HepG2 (cell line): ENCODE data around the gene GPR15. TPM values are rescaled to one million over a fixed set of nuclear protein-coding genes. Genes with fewer than 3 reads are reported as not detected.

Source experiments
- ATAC-seq: fragments of 200-7000 bp; cut with Tn5 transposase; 3 replicates; pipeline ENCODE4 v1.9.1; 2020; ENCODE audit warnings: mild to moderate bottlenecking, moderate library complexity
- BruUV-seq: library from RNA; stranded (reverse); fragments of 400-500 nt; replicated peaks from 2 replicates; lab custom pipeline; 2021; lab: Mats Ljungman, UMichigan
- CTCF ChIA-PET: fragments of 300-600 bp; formaldehyde crosslinking; extraction: SDS; loops from one replicate; lab custom pipeline; 2021; ENCODE audit warnings: low total read pairs, inconsistent platforms, low intra/inter-chr PET ratio; lab: Yijun Ruan, JAX
- POLR2A ChIA-PET: fragments of 350-600 bp; sonication (Branson Sonifier 250); formaldehyde crosslinking; loops from one replicate; lab custom pipeline; 2020; ENCODE audit warnings: antibody characterized with exemption, inconsistent platforms; lab: Yijun Ruan, JAX
- DNase-seq: peaks from one replicate; pipeline ENCODE4 v3.0.0-alpha.2; 2015; ENCODE audit warnings: low spot score
- FAIRE-seq: peaks from 3 replicates; lab custom pipeline; 2011; peaks lifted over from hg19 to GRCh38; lab: Jason Lieb, UNC
- H2AFZ ChIP-seq: one replicate; pipeline ENCODE4 v1.6.1; 2011; ENCODE audit warnings: low read length, inconsistent platforms
- H3K27ac ChIP-seq: fragments of 300-600 bp; 3 replicates; pipeline ENCODE4 v1.8.0; 2011; ENCODE audit warnings: mixed run types, mild to moderate bottlenecking, mixed read lengths, low read length, inconsistent platforms; ENCODE audit not compliant: insufficient read depth; ENCODE audit errors: extremely low read length
- H3K27me3 ChIP-seq, 2 experiments: fragments of 200-600 bp in 1 of 2; 2 replicates in 1 of 2; 3 replicates in 1 of 2; pipeline versions ENCODE4 v1.6.0 to v1.8.0; 2011; ENCODE audit warnings: low read length in 2 of 2, mild to moderate bottlenecking in 2 of 2, moderate library complexity in 2 of 2, inconsistent platforms in 1 of 2; ENCODE audit not compliant: insufficient read depth in 2 of 2, control insufficient read depth in 1 of 2
- H3K36me3 ChIP-seq, 2 experiments: fragments of 200-600 bp in 1 of 2; replicated peaks in 1 of 2; 2 replicates in 1 of 2; 3 replicates in 1 of 2; pipeline versions ENCODE4 v1.5.1 to v1.8.0; 2011; ENCODE audit warnings: low read length in 2 of 2, inconsistent platforms in 1 of 2; ENCODE audit not compliant: insufficient read depth in 2 of 2, control insufficient read depth in 1 of 2
- H3K4me1 ChIP-seq: 2 replicates; pipeline ENCODE4 v1.5.1; 2012; ENCODE audit warnings: low read length, inconsistent platforms; ENCODE audit not compliant: insufficient read depth
- H3K4me2 ChIP-seq: 2 replicates; pipeline ENCODE4 v1.6.0; 2011; ENCODE audit warnings: low read depth, low read length, inconsistent platforms
- H3K4me3 ChIP-seq, 3 experiments: fragments of 200-600 bp in 1 of 3; sonication (generic), shearing (Covaris generic) in 1 of 3; replicated peaks in 1 of 3; 2 replicates each; pipeline ENCODE4 v1.5.1; 2011 to 2016; ENCODE audit warnings: low read length in 3 of 3, inconsistent platforms in 2 of 3, low read depth in 2 of 3, mild to moderate bottlenecking in 2 of 3, control low read depth in 1 of 3, mixed read lengths in 1 of 3; ENCODE audit not compliant: insufficient read depth in 1 of 3
- H3K79me2 ChIP-seq: one replicate; pipeline ENCODE4 v1.6.1; 2011; ENCODE audit warnings: low read length, inconsistent platforms; ENCODE audit not compliant: insufficient read depth
- H3K9ac ChIP-seq: 2 replicates; pipeline ENCODE4 v1.6.0; 2011; ENCODE audit warnings: mild to moderate bottlenecking, low read depth, low read length, inconsistent platforms; ENCODE audit not compliant: insufficient read depth
- H3K9me3 ChIP-seq: 2 replicates; pipeline ENCODE4 v1.5.1; 2012; ENCODE audit warnings: mild to moderate bottlenecking, low read length
- H4K20me1 ChIP-seq: 2 replicates; pipeline ENCODE4 v1.6.0; 2011; ENCODE audit warnings: inconsistent platforms, mild to moderate bottlenecking, low read length, moderate library complexity; ENCODE audit not compliant: insufficient read depth
- TEAD2 ChIP-seq: sonication (generic); formaldehyde crosslinking; IDR thresholded peaks from 2 replicates; pipeline ENCODE4 v1.9.0; 2021; ENCODE audit warnings: missing genetic modification reagents
- ZBTB7B ChIP-seq: sonication (generic); formaldehyde crosslinking; IDR thresholded peaks from 2 replicates; pipeline ENCODE4 v1.4.0; 2020; ENCODE audit warnings: missing genetic modification reagents
- ZC3H4 ChIP-seq: sonication (generic); formaldehyde crosslinking; IDR thresholded peaks from 2 replicates; pipeline ENCODE4 v1.4.0; 2020; ENCODE audit warnings: missing genetic modification reagents, borderline replicate concordance
- WGBS: methylation state at CpG from one replicate; pipeline ENCODE4 v1.1.6; 2017; ENCODE audit warnings: low lambda C conversion rate; 5-methylcytosine and 5-hydroxymethylcytosine counted together
- in situ Hi-C: cut with HindIII; loops from 2 replicates; pipeline ENCODE4 v1.10.0; 2017; ENCODE audit warnings: low pct_unique_long_range_greater_than_20kb; ENCODE audit not compliant: extremely low pct_ligation_motif_present
- intact Hi-C: fragments of 100-400 bp; cut with micrococcal nuclease; formaldehyde crosslinking; loops from one replicate; pipeline ENCODE4 v1.10.0; 2022; ENCODE audit not compliant: unreplicated experiment
- polyA plus RNA-seq, 8 experiments: library from polyadenylated mRNA; depleted of rRNA in 3 of 8; stranded (reverse) in 7 of 8; unstranded in 1 of 8; fragments of >200 nt; fragmentation: Illumina TruSeq in 4 of 8; extraction: Trizol in 4 of 8; gene quantifications; 2 replicates each; pipeline versions ENCODE4 v1.2.1 to v1.2.3, GENCODE V29; 2011 to 2016; ENCODE audit warnings: low read depth in 4 of 8, missing spikeins in 1 of 8, mixed read lengths in 1 of 8; ENCODE audit not compliant: insufficient read depth in 1 of 8
- total RNA-seq, 5 experiments: library from RNA; depleted of rRNA; stranded (reverse); fragments of >200 nt; fragmentation: Illumina TruSeq; extraction: Trizol; gene quantifications; 2 replicates each; pipeline ENCODE4 v1.2.3, GENCODE V29; 2016; ENCODE audit warnings: low read depth in 1 of 5

GPR15 gene
- total and polyA plus RNA-seq, 2 of the 13 experiments (the other 11 are each of a cell fraction or from before 2014, with no cell fraction given) = not detected

DNA sequence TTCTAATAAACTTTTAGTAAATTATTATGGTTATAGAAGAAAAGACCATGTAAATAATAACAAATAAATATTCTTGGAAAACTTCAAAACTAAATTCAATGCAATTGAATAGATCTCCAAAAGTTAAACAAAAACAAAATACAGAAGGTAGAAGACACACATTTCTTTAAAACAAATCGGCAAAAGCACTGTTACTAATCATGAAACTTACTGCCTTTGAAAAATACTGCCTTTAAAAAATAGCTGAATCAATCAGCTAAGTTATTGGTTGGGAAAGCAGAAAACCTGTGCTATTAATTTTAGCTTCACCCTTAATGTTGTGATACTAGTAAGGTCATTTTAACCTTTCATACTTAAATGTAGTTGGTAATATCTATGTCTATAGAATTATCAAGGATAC lies 3.0 kb downstream of the GPR15 start:
- intact Hi-C loops (no loop called here), in situ Hi-C loops (no loop called here)
- DNase-seq = no peak
- Histone ChIP-seq H3K4me2 (no peak overlapping the region), H3K27me3 (0 out of 5 replicates have a peak, but pooled peaks cover 0 to 4% of the 10 kb centered on the region in 2 experiments), H3K27ac (no peak overlapping the region), H3K79me2 (no peaks in the 10 kb centered on the region), H3K9me3 (no peaks in the 10 kb centered on the region), H3K4me1 (no peaks in the 10 kb centered on the region), H3K4me3 (no peak overlapping the region), H3K9ac (no peak overlapping the region), H3K36me3 (no peaks in the 10 kb centered on the region), H4K20me1 (no peaks in the 10 kb centered on the region), H2AFZ (no peak overlapping the region)
- ChIA-PET POLR2A (no interaction called here), CTCF (no interaction called here)
- FAIRE-seq = no peak
- BruUV-seq = no TSS peak
- ATAC-seq = no peak
- TF ChIP-seq ZBTB7B (CRISPR knock-in tag) = no peak
- WGBS = 5% methylated on average over 1 of the region's 1 CpG

GRCh38 chr3:98536456-98537017 lies 4.8 kb downstream of the GPR15 start:
- 76% methylated on average over 6 of the region's 6 CpGs for WGBS
- H3K27me3 ChIP-seq = 0 out of 5 replicates have a peak, but pooled peaks cover 0 to 4% of the 10 kb centered on the region in 2 experiments
- H3K9me3 ChIP-seq = no peaks in the 10 kb centered on the region
- no peak overlapping the region for H3K27ac ChIP-seq
- H3K4me3 ChIP-seq = no peak overlapping the region
- no TSS peak for BruUV-seq
- ATAC-seq (no peak), FAIRE-seq (no peak), DNase-seq (no peak)
- no peaks in the 10 kb centered on the region for H3K4me1 ChIP-seq
- POLR2A ChIA-PET = no interaction called here
- CTCF ChIA-PET = no interaction called here
- H3K36me3 ChIP-seq = no peaks in the 10 kb centered on the region
- no peak overlapping the region for H3K4me2 ChIP-seq
- no peaks in the 10 kb centered on the region for H4K20me1 ChIP-seq
- H2AFZ ChIP-seq = no peak overlapping the region
- TF ChIP-seq TEAD2 (no peak), ZC3H4 (CRISPR knock-in tag) (no peak)
- no peaks in the 10 kb centered on the region for H3K79me2 ChIP-seq
- intact Hi-C loops (no loop called here), in situ Hi-C loops (no loop called here)
- H3K9ac ChIP-seq = no peak overlapping the region
